ENCODE measurements around the gene GPRC5A.
"Not testable (repeated sequence)": the region's sequence is repeated elsewhere in the genome, so short reads cannot be mapped to it uniquely, and the experiment has no call there.

GPRC5A gene

DNA sequence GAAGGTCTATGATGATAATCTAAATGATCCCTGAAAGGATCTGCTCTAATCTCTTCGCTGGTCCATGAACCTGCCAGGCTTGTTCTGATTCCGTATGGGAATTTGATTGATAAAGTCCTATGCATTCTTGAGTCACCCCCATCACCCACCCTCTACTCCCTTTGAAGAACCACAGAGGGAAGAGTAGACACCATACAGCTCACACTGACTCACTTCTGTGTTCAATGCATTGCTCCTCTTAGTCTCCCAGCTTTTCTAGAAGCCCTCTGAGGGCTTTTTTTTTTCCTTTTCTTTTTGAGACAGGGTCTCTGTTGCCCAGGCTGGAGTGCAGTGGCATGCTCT, 18.5 kb upstream of the GPRC5A start:
- no CpG with 5 or more reads among the region's 2 CpGs for WGBS (ENCODE audit: extremely low coverage, insufficient coverage, low lambda C conversion rate)
- Histone ChIP-seq H2AK5ac (ENCODE audit: low read length) (no peak overlapping the region), H3K23ac (ENCODE audit: low read length) (no peak overlapping the region), H3K4me2 (ENCODE audit: low read length) (no peak overlapping the region), H2BK5ac (ENCODE audit: low read length) (no peak overlapping the region), H2BK120ac (ENCODE audit: low read depth, low read length) (no peak overlapping the region), H4K5ac (ENCODE audit: low read length) (no peak overlapping the region), H3K4me1 (ENCODE audit: control insufficient read depth, low read depth, low read length) (peaks cover 12% of the 10 kb centered on the region), H3K56ac (ENCODE audit: low read length) (peak overlapping the region; percentile 10), H3K27me3 (ENCODE audit: insufficient read depth, low read length, poor library complexity) (no peaks in the 10 kb centered on the region), H3K4me3 (ENCODE audit: low read length) (no peak overlapping the region), H3K9ac (ENCODE audit: low read length) (no peak overlapping the region), H4K8ac (ENCODE audit: low read depth, low read length) (no peak overlapping the region), H3K18ac (ENCODE audit: low read length) (no peak overlapping the region), H2BK15ac (replicated peaks; ENCODE audit: low read depth) (no peak overlapping the region), H3K79me2 (ENCODE audit: control insufficient read depth, insufficient read depth, low read length) (no peaks in the 10 kb centered on the region), H3K4ac (ENCODE audit: low read depth, low read length) (no peak overlapping the region), H3K27ac (ENCODE audit: low read depth, low read length) (peak overlapping the region; percentile 12), H3K36me3 (ENCODE audit: control insufficient read depth, insufficient read depth, low read length) (no peaks in the 10 kb centered on the region), H3K79me1 (ENCODE audit: low read length) (no peaks in the 10 kb centered on the region)
- DNase-seq, result no peak

GRCh38 chr12:12874029-12874428, 17.3 kb upstream of the GPRC5A start:
- H3K18ac ChIP-seq (ENCODE audit: low read length), result peak overlapping the region; percentile 43
- no peak overlapping the region for H3K4me2 ChIP-seq (ENCODE audit: low read length)
- H3K4me1 ChIP-seq (ENCODE audit: control insufficient read depth, low read depth, low read length), result peaks cover 12% of the 10 kb centered on the region
- no peaks in the 10 kb centered on the region for H3K36me3 ChIP-seq (ENCODE audit: control insufficient read depth, insufficient read depth, low read length)
- peak overlapping the region; percentile 9 for H3K27ac ChIP-seq (ENCODE audit: low read depth, low read length)
- no peak overlapping the region for H3K4ac ChIP-seq (ENCODE audit: low read depth, low read length)
- H2BK15ac ChIP-seq (replicated peaks; ENCODE audit: low read depth), result no peak overlapping the region
- no peak overlapping the region for H2BK5ac ChIP-seq (ENCODE audit: low read length)
- H3K79me2 ChIP-seq (ENCODE audit: control insufficient read depth, insufficient read depth, low read length), result no peaks in the 10 kb centered on the region
- H3K56ac ChIP-seq (ENCODE audit: low read length), result no peak overlapping the region
- H2AK5ac ChIP-seq (ENCODE audit: low read length), result no peak overlapping the region
- no peaks in the 10 kb centered on the region for H3K79me1 ChIP-seq (ENCODE audit: low read length)
- no peaks in the 10 kb centered on the region for H3K27me3 ChIP-seq (ENCODE audit: insufficient read depth, low read length, poor library complexity)
- no peak overlapping the region for H3K23ac ChIP-seq (ENCODE audit: low read length)
- no peak overlapping the region for H2BK120ac ChIP-seq (ENCODE audit: low read depth, low read length)
- H3K9ac ChIP-seq (ENCODE audit: low read length), result no peak overlapping the region
- H4K5ac ChIP-seq (ENCODE audit: low read length), result no peak overlapping the region
- WGBS (ENCODE audit: extremely low coverage, insufficient coverage, low lambda C conversion rate), result no CpG with 5 or more reads among the region's 1 CpG
- DNase-seq, result no peak
- H4K8ac ChIP-seq (ENCODE audit: low read depth, low read length), result no peak overlapping the region
- H3K4me3 ChIP-seq (ENCODE audit: low read length), result no peak overlapping the region

DNA sequence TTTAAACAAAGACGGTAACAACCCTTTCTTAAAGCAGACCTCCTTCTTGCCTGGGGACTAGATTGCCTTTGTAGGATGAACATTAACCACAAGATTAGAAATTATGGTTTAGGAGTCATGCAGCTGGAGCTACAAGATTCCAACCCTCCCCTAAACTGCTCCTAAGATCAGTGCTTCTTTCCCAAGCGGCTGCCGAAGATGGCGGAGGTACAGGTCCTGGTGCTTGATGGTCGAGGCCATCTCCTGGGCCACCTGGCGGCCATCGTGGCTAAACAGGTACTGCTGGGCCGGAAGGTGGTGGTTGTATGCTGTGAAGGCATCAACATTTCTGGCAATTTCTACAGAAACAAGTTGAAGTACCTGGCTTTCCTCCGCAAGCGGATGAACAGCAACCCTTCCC, 16.1 kb upstream of the GPRC5A start:
- H3K27ac ChIP-seq (ENCODE audit: low read depth, low read length); H2BK15ac ChIP-seq (replicated peaks; ENCODE audit: low read depth); H3K4me3 ChIP-seq (ENCODE audit: low read length): not testable (repeated sequence)

DNA sequence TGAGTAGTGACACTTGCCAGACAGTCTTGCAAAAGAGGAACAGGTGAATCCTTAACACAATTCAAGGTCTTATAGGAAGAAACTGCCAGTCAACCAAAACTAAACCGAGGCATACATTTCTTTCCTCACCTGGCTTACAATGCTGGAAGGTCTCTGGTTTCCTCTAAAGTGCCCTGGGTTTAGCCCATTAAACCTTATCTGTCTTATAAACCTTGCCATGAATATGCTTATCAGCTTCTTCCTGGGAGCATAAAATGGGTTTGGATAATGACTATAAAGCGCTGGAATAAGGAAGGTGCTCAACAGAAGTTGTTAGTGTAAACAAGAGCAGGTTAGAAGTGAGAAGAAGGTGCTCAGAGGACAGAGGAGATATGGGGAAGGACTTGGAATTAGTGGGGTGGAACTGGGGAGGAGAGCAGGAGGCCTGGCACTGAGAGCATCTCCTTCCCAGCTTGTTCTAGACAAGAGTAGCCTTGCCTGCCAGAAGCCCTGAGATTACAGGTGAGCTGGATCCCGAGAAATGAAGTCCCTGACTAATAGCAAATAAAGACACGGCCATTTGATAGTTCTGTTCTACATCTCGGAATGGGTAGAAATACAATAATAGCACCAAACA, 14.1 kb upstream of the GPRC5A start:
- Histone ChIP-seq H2BK15ac (replicated peaks; ENCODE audit: low read depth) (no peak overlapping the region), H3K79me2 (ENCODE audit: control insufficient read depth, insufficient read depth, low read length) (no peaks in the 10 kb centered on the region), H3K27me3 (ENCODE audit: insufficient read depth, low read length, poor library complexity) (no peaks in the 10 kb centered on the region), H4K5ac (ENCODE audit: low read length) (no peak overlapping the region), H3K4me3 (ENCODE audit: low read length) (no peak overlapping the region), H3K23ac (ENCODE audit: low read length) (no peak overlapping the region), H2AK5ac (ENCODE audit: low read length) (no peak overlapping the region), H2BK5ac (ENCODE audit: low read length) (no peak overlapping the region), H2BK120ac (ENCODE audit: low read depth, low read length) (no peak overlapping the region), H3K36me3 (ENCODE audit: control insufficient read depth, insufficient read depth, low read length) (no peaks in the 10 kb centered on the region), H3K4me1 (ENCODE audit: control insufficient read depth, low read depth, low read length) (peaks cover 6% of the 10 kb centered on the region), H3K56ac (ENCODE audit: low read length) (no peak overlapping the region), H3K79me1 (ENCODE audit: low read length) (no peaks in the 10 kb centered on the region), H3K9ac (ENCODE audit: low read length) (no peak overlapping the region), H3K18ac (ENCODE audit: low read length) (no peak overlapping the region), H3K27ac (ENCODE audit: low read depth, low read length) (no peak overlapping the region), H3K4ac (ENCODE audit: low read depth, low read length) (no peak overlapping the region), H4K8ac (ENCODE audit: low read depth, low read length) (no peak overlapping the region), H3K4me2 (ENCODE audit: low read length) (no peak overlapping the region)
- DNase-seq, result no peak
- no CpG with 5 or more reads among the region's 5 CpGs for WGBS (ENCODE audit: extremely low coverage, insufficient coverage, low lambda C conversion rate)

More for the DNA sequence above, 16.1 kb upstream of the GPRC5A start:
- peaks cover 12% of the 10 kb centered on the region for H3K4me1 ChIP-seq (ENCODE audit: control insufficient read depth, low read depth, low read length)
- WGBS (ENCODE audit: extremely low coverage, insufficient coverage, low lambda C conversion rate), result no CpG with 5 or more reads among the region's 10 CpGs
- not testable (repeated sequence) for H2BK120ac ChIP-seq (ENCODE audit: low read depth, low read length); H4K5ac ChIP-seq (ENCODE audit: low read length); H2AK5ac ChIP-seq (ENCODE audit: low read length); H3K79me1 ChIP-seq (ENCODE audit: low read length); H3K4me2 ChIP-seq (ENCODE audit: low read length); H3K79me2 ChIP-seq (ENCODE audit: control insufficient read depth, insufficient read depth, low read length); H3K23ac ChIP-seq (ENCODE audit: low read length); H3K27me3 ChIP-seq (ENCODE audit: insufficient read depth, low read length, poor library complexity); DNase-seq; H3K18ac ChIP-seq (ENCODE audit: low read length); H2BK5ac ChIP-seq (ENCODE audit: low read length); H4K8ac ChIP-seq (ENCODE audit: low read depth, low read length); H3K4ac ChIP-seq (ENCODE audit: low read depth, low read length); H3K56ac ChIP-seq (ENCODE audit: low read length); H3K36me3 ChIP-seq (ENCODE audit: control insufficient read depth, insufficient read depth, low read length); H3K9ac ChIP-seq (ENCODE audit: low read length)

- WGBS (ENCODE audit: extremely low coverage, insufficient coverage, low lambda C conversion rate), result no CpG with 5 or more reads among the region's 9 CpGs
- no peaks in the 10 kb centered on the region for H3K79me1 ChIP-seq (ENCODE audit: low read length)
Measured at GRCh38 chr12:12877781-12878455, 13.4 kb upstream of the GPRC5A start.

GRCh38 chr12:12880537-12880936, 10.8 kb upstream of the GPRC5A start:
- H2BK5ac ChIP-seq (ENCODE audit: low read length), result no peak overlapping the region
- WGBS (ENCODE audit: extremely low coverage, insufficient coverage, low lambda C conversion rate), result no CpG with 5 or more reads among the region's 6 CpGs
- no peak overlapping the region for H4K5ac ChIP-seq (ENCODE audit: low read length)
- H3K4me1 ChIP-seq (ENCODE audit: control insufficient read depth, low read depth, low read length), result peaks cover 4% of the 10 kb centered on the region
- no peak overlapping the region for H3K4me3 ChIP-seq (ENCODE audit: low read length)
- no peak overlapping the region for H4K8ac ChIP-seq (ENCODE audit: low read depth, low read length)
- no peak overlapping the region for H3K18ac ChIP-seq (ENCODE audit: low read length)
- H2BK120ac ChIP-seq (ENCODE audit: low read depth, low read length), result no peak overlapping the region
- no peak overlapping the region for H2BK15ac ChIP-seq (replicated peaks; ENCODE audit: low read depth)
- H3K4ac ChIP-seq (ENCODE audit: low read depth, low read length), result no peak overlapping the region
- H3K56ac ChIP-seq (ENCODE audit: low read length), result no peak overlapping the region
- H3K79me1 ChIP-seq (ENCODE audit: low read length), result no peaks in the 10 kb centered on the region
- no peaks in the 10 kb centered on the region for H3K36me3 ChIP-seq (ENCODE audit: control insufficient read depth, insufficient read depth, low read length)
- H3K9ac ChIP-seq (ENCODE audit: low read length), result no peak overlapping the region
- no peak overlapping the region for H3K27ac ChIP-seq (ENCODE audit: low read depth, low read length)
- H2AK5ac ChIP-seq (ENCODE audit: low read length), result no peak overlapping the region
- no peak overlapping the region for H3K23ac ChIP-seq (ENCODE audit: low read length)
- no peaks in the 10 kb centered on the region for H3K79me2 ChIP-seq (ENCODE audit: control insufficient read depth, insufficient read depth, low read length)
- no peaks in the 10 kb centered on the region for H3K27me3 ChIP-seq (ENCODE audit: insufficient read depth, low read length, poor library complexity)
- no peak overlapping the region for H3K4me2 ChIP-seq (ENCODE audit: low read length)
- no peak for DNase-seq

More at GRCh38 chr12:12877781-12878455, 13.4 kb upstream of the GPRC5A start:
- Histone ChIP-seq H3K4me3 (ENCODE audit: low read length) (no peak overlapping the region), H2AK5ac (ENCODE audit: low read length) (no peak overlapping the region), H3K4ac (ENCODE audit: low read depth, low read length) (no peak overlapping the region), H3K4me2 (ENCODE audit: low read length) (no peak overlapping the region), H3K27ac (ENCODE audit: low read depth, low read length) (no peak overlapping the region), H2BK120ac (ENCODE audit: low read depth, low read length) (no peak overlapping the region), H3K79me2 (ENCODE audit: control insufficient read depth, insufficient read depth, low read length) (no peaks in the 10 kb centered on the region), H4K8ac (ENCODE audit: low read depth, low read length) (no peak overlapping the region), H3K27me3 (ENCODE audit: insufficient read depth, low read length, poor library complexity) (no peaks in the 10 kb centered on the region), H3K9ac (ENCODE audit: low read length) (no peak overlapping the region), H3K23ac (ENCODE audit: low read length) (no peak overlapping the region), H3K56ac (ENCODE audit: low read length) (no peak overlapping the region), H3K18ac (ENCODE audit: low read length) (no peak overlapping the region), H4K5ac (ENCODE audit: low read length) (no peak overlapping the region), H2BK15ac (replicated peaks; ENCODE audit: low read depth) (no peak overlapping the region), H3K36me3 (ENCODE audit: control insufficient read depth, insufficient read depth, low read length) (no peaks in the 10 kb centered on the region), H3K4me1 (ENCODE audit: control insufficient read depth, low read depth, low read length) (no peaks in the 10 kb centered on the region), H2BK5ac (ENCODE audit: low read length) (no peak overlapping the region)
- no peak for DNase-seq

All from mesendoderm (in vitro differentiated cells).